ENCODE measurements around the gene IFT122. TPM values are rescaled to one million over a fixed set of nuclear protein-coding genes. Genes with fewer than 3 reads are reported as not detected.

The IFT122 gene
- total RNA-seq, 1 experiment from 2014 or later: 35.5 TPM

- peaks cover 40% of the 10 kb centered on the region for H3K27me3 Mint-ChIP-seq (ENCODE audit: unreplicated experiment)
Observed at GRCh38 chr3:129548104-129548965, 108.3 kb downstream of the IFT122 start.

GRCh38 chr3:129549006-129549800 is 109.2 kb downstream of the IFT122 start:
- CTCF ChIA-PET: interaction anchor here (1.7 kb wide), 1 partner anchor 59 kb away, joined by 4 read pairs; no protein-coding TSS in a partner anchor
- no peaks in the 10 kb centered on the region for H3K4me1 Mint-ChIP-seq (ENCODE audit: low read depth, unreplicated experiment)
- H3K9me3 Mint-ChIP-seq (ENCODE audit: low read depth, unreplicated experiment): no peaks in the 10 kb centered on the region
- H3K36me3 Mint-ChIP-seq (ENCODE audit: insufficient read depth, unreplicated experiment): no peaks in the 10 kb centered on the region
- intact Hi-C loops (cut with micrococcal nuclease; ENCODE audit: unreplicated experiment): no loop called here
- H3K27me3 Mint-ChIP-seq (ENCODE audit: unreplicated experiment): peaks cover 40% of the 10 kb centered on the region
- DNase-seq: no peak
- no TSS peak for BruUV-seq (replicated peaks)
- no peak overlapping the region for H3K27ac Mint-ChIP-seq (ENCODE audit: unreplicated experiment)
- TF ChIP-seq CTCF (IDR thresholded peaks at IDR 0.05; ENCODE audit: unreplicated experiment): no peak
- H3K4me3 Mint-ChIP-seq (ENCODE audit: low read depth, unreplicated experiment): no peak overlapping the region

More at GRCh38 chr3:129548104-129548965, 108.3 kb downstream of the IFT122 start:
- H3K4me3 Mint-ChIP-seq (ENCODE audit: low read depth, unreplicated experiment): no peak overlapping the region
- TF ChIP-seq CTCF (IDR thresholded peaks at IDR 0.05; ENCODE audit: unreplicated experiment): no peak
- no peak overlapping the region for H3K27ac Mint-ChIP-seq (ENCODE audit: unreplicated experiment)
- H3K4me1 Mint-ChIP-seq (ENCODE audit: low read depth, unreplicated experiment): no peaks in the 10 kb centered on the region
- H3K36me3 Mint-ChIP-seq (ENCODE audit: insufficient read depth, unreplicated experiment): no peaks in the 10 kb centered on the region
- CTCF ChIA-PET: interaction anchor here (0.6 kb wide), 1 partner anchor 187 kb away, joined by 3 read pairs; no protein-coding TSS in a partner anchor
- intact Hi-C loops (cut with micrococcal nuclease; ENCODE audit: unreplicated experiment): no loop called here
- H3K9me3 Mint-ChIP-seq (ENCODE audit: low read depth, unreplicated experiment): no peaks in the 10 kb centered on the region
- no peak for DNase-seq
- BruUV-seq (replicated peaks): no TSS peak

- no peaks in the 10 kb centered on the region for H3K4me1 Mint-ChIP-seq (ENCODE audit: low read depth, unreplicated experiment)
- no TSS peak for BruUV-seq (replicated peaks)
- CTCF ChIA-PET: interaction anchor here (0.7 to 1.7 kb wide), 2 partner anchors 10 to 59 kb away, joined by 3 to 4 read pairs; no protein-coding TSS in a partner anchor
Observed at GRCh38 chr3:129549805-129550204, 109.8 kb downstream of the IFT122 start.

More at GRCh38 chr3:129549805-129550204, 109.8 kb downstream of the IFT122 start:
- H3K27me3 Mint-ChIP-seq (ENCODE audit: unreplicated experiment): peaks cover 40% of the 10 kb centered on the region
- intact Hi-C loops (cut with micrococcal nuclease; ENCODE audit: unreplicated experiment): no loop called here
- H3K4me3 Mint-ChIP-seq (ENCODE audit: low read depth, unreplicated experiment): no peak overlapping the region
- H3K9me3 Mint-ChIP-seq (ENCODE audit: low read depth, unreplicated experiment): no peaks in the 10 kb centered on the region
- H3K36me3 Mint-ChIP-seq (ENCODE audit: insufficient read depth, unreplicated experiment): no peaks in the 10 kb centered on the region
- no peak for TF ChIP-seq CTCF (IDR thresholded peaks at IDR 0.05; ENCODE audit: unreplicated experiment)
- no peak overlapping the region for H3K27ac Mint-ChIP-seq (ENCODE audit: unreplicated experiment)
- no peak for DNase-seq

All from Calu3 (cell line).